PC-3 (cell line): ENCODE results near the gene NAPG. TPM values are rescaled to one million over a fixed set of nuclear protein-coding genes. Genes with fewer than 3 reads are reported as not detected.
"Not testable (repeated sequence)": the region's sequence is repeated elsewhere in the genome, so short reads cannot be mapped to it uniquely, and the experiment has no call there.

ENCODE experiments used
- ATAC-seq: fragments of 200-7000 bp; cut with Tn5 transposase; 2 replicates; pipeline ENCODE4 v1.9.1; 2020; ENCODE audit warnings: mild to moderate bottlenecking, moderate library complexity
- BruUV-seq: library from RNA; stranded (reverse); fragments of 400-500 nt; replicated peaks from 2 replicates; lab custom pipeline; 2021; lab: Mats Ljungman, UMichigan
- CTCF ChIA-PET: fragments of 300-600 bp; sonication (Branson Sonifier 250); formaldehyde crosslinking; loops from one replicate; lab custom pipeline; 2022; ENCODE audit warnings: antibody characterized with exemption; lab: Charles Lee
- POLR2A ChIA-PET: fragments of 300-600 bp; sonication (Branson Sonifier 250); formaldehyde crosslinking; loops from one replicate; lab custom pipeline; 2022; ENCODE audit warnings: antibody characterized with exemption; ENCODE audit not compliant: unreplicated experiment; lab: Charles Lee
- DNase-seq: peaks from one replicate; pipeline ENCODE4 v3.0.0-alpha.2; 2015
- H2AFZ ChIP-seq: fragments of 300-600 bp; sonication (generic); 2 replicates; pipeline ENCODE4 v1.6.0; 2016; ENCODE audit warnings: antibody characterized with exemption, low read length
- H3F3A ChIP-seq: fragments of 300-600 bp; sonication (generic); one replicate; pipeline ENCODE4 v1.6.0; 2017; ENCODE audit warnings: antibody characterized with exemption, low read length, control low read depth, mild to moderate bottlenecking; ENCODE audit not compliant: unreplicated experiment
- H3K27ac ChIP-seq: fragments of 300-600 bp; sonication (generic); 2 replicates; pipeline ENCODE4 v1.5.1; 2016; ENCODE audit warnings: mild to moderate bottlenecking, low read length
- H3K27me3 ChIP-seq: fragments of 300-600 bp; sonication (generic); 2 replicates; pipeline ENCODE4 v1.6.1; 2016; ENCODE audit warnings: low read length, mixed read lengths
- H3K36me3 ChIP-seq: fragments of 300-600 bp; sonication (generic); 2 replicates; pipeline ENCODE4 v1.6.1; 2016; ENCODE audit warnings: low read depth, mixed run types, low read length, mixed read lengths
- H3K4me1 ChIP-seq: fragments of 300-600 bp; sonication (generic); 2 replicates; pipeline ENCODE4 v1.5.1; 2016; ENCODE audit warnings: low read length; ENCODE audit not compliant: insufficient read depth
- H3K4me2 ChIP-seq: fragments of 300-600 bp; sonication (generic); 2 replicates; pipeline ENCODE4 v1.6.0; 2016; ENCODE audit warnings: low read length
- H3K4me3 ChIP-seq: fragments of 300-600 bp; sonication (generic); 2 replicates; pipeline ENCODE4 v1.5.1; 2016; ENCODE audit warnings: mild to moderate bottlenecking, low read length, mixed read lengths
- H3K79me2 ChIP-seq: fragments of 300-600 bp; sonication (generic); 2 replicates; pipeline ENCODE4 v1.6.1; 2017; ENCODE audit warnings: low read length, mixed read lengths
- H3K9ac ChIP-seq: fragments of 300-600 bp; sonication (generic); 2 replicates; pipeline ENCODE4 v1.6.0; 2016; ENCODE audit warnings: mild to moderate bottlenecking, low read length
- H3K9me2 ChIP-seq: fragments of 300-600 bp; sonication (generic); replicated peaks from 2 replicates; pipeline ENCODE4 v1.6.1; 2016; ENCODE audit warnings: mixed run types, low read length, mixed read lengths
- H3K9me3 ChIP-seq: fragments of 300-600 bp; sonication (generic); 2 replicates; pipeline ENCODE4 v1.6.1; 2016; ENCODE audit warnings: low read length, mixed read lengths
- H4K20me1 ChIP-seq: fragments of 300-600 bp; sonication (generic); 2 replicates; pipeline ENCODE4 v1.6.1; 2016; ENCODE audit warnings: low read length, mixed read lengths
- CTCF ChIP-seq: fragments of 300-600 bp; sonication (generic); conservative IDR thresholded peaks from 2 replicates; pipeline ENCODE4 v1.5.1; 2017; ENCODE audit warnings: antibody characterized with exemption, low read depth, mild to moderate bottlenecking, low read length
- EZH2 ChIP-seq: fragments of 300-600 bp; sonication (generic); IDR thresholded peaks from one replicate; pipeline ENCODE4 v1.6.1; 2017; ENCODE audit warnings: antibody characterized with exemption, mild to moderate bottlenecking, low read length; ENCODE audit not compliant: unreplicated experiment
- EZH2phosphoT487 ChIP-seq: fragments of 300-600 bp; sonication (generic); IDR thresholded peaks from 2 replicates; pipeline ENCODE4 v1.6.1; 2018; ENCODE audit warnings: mild to moderate bottlenecking, antibody characterized with exemption, low read length, borderline replicate concordance
- intact Hi-C: fragments of 100-400 bp; cut with micrococcal nuclease; formaldehyde crosslinking; loops from 2 replicates; pipeline ENCODE4 v1.9.0; 2023
- total RNA-seq: library from RNA; depleted of rRNA; stranded (reverse); fragments of >200 nt; gene quantifications from 2 replicates; pipeline ENCODE4 v1.2.3, GENCODE V29; 2014

The NAPG gene
- total RNA-seq, 1 experiment from 2014 or later = 24.7 TPM

DNA sequence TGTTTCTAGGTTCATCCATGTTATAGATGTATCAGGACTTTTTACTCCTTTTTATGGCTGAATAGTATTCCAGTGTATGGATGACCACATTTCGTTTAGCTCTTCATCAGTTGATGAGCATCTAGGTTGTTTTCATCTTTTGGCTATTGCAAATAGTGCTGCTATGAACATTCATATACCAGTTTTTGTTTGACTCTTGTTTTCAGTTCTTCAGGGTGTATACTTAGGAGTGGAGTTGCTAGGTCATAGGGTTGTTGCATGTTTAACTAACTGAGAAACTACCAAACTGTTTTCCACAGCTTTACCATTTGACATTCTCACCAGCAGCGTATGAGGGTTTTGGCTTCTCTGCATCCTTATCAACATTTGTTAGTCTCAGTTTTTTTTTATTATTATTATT, 25.8 kb upstream of the NAPG start:
- no peaks in the 10 kb centered on the region for H4K20me1 ChIP-seq
- H3K4me1 ChIP-seq = no peaks in the 10 kb centered on the region
- peaks cover 6% of the 10 kb centered on the region; the same call in 1 of the 2 replicates for H3K9me3 ChIP-seq
- H3K36me3 ChIP-seq = no peaks in the 10 kb centered on the region
- DNase-seq (no peak), ATAC-seq (no peak)
- H2AFZ ChIP-seq = no peak overlapping the region
- H3K27me3 ChIP-seq = peaks cover 41% of the 10 kb centered on the region
- ChIA-PET CTCF (no interaction called here), POLR2A (no interaction called here)
- no peak overlapping the region for H3K4me3 ChIP-seq
- TF ChIP-seq EZH2phosphoT487 (no peak), CTCF (no peak)
- H3K27ac ChIP-seq = no peak overlapping the region
- intact Hi-C loops = no loop called here
- no peak overlapping the region for H3K9ac ChIP-seq
- BruUV-seq = no TSS peak
- H3K9me2 ChIP-seq = no peaks in the 10 kb centered on the region
- H3K79me2 ChIP-seq = no peaks in the 10 kb centered on the region
- no peaks in the 10 kb centered on the region for H3F3A ChIP-seq
- H3K4me2 ChIP-seq = no peak overlapping the region

DNA sequence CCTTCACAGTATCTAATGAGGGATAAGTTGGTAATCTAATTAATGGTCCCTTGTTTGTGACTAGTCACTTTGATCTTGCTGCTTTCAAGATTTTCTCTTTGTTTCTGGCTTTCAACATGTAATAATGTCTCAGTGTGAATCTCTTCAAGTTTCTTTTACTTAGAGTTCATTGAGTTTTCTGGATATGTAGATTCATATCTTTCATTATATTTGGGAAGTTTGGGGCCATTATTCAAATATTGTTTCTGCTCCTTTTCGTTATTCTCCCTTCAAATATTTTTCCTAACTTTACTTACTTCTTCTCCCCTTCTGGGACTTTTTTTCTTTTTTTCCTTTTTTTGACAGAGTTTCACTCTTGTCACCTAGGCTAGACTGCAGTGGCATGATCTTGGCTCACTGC, 21.1 kb upstream of the NAPG start:
- DNase-seq = no peak
- H3K9ac ChIP-seq = no peak overlapping the region
- CTCF ChIA-PET = no interaction called here
- no peaks in the 10 kb centered on the region for H3K36me3 ChIP-seq
- H3K27ac ChIP-seq = no peak overlapping the region
- H3K27me3 ChIP-seq = peaks cover 15% of the 10 kb centered on the region; the same call in 1 of the 2 replicates
- H3K4me2 ChIP-seq = no peak overlapping the region
- no peaks in the 10 kb centered on the region for H3K9me2 ChIP-seq
- POLR2A ChIA-PET = no interaction called here
- BruUV-seq = no TSS peak
- H3K4me1 ChIP-seq = no peaks in the 10 kb centered on the region
- no peak for ATAC-seq
- no peaks in the 10 kb centered on the region for H3K79me2 ChIP-seq
- peaks cover 17% of the 10 kb centered on the region for H3K9me3 ChIP-seq
- H3F3A ChIP-seq = no peaks in the 10 kb centered on the region
- no peak for TF ChIP-seq EZH2phosphoT487
- TF ChIP-seq CTCF = no peak
- TF ChIP-seq EZH2 = no peak
- H2AFZ ChIP-seq = no peak overlapping the region
- intact Hi-C loops = no loop called here
- H4K20me1 ChIP-seq = no peaks in the 10 kb centered on the region
- H3K4me3 ChIP-seq = no peak overlapping the region

DNA sequence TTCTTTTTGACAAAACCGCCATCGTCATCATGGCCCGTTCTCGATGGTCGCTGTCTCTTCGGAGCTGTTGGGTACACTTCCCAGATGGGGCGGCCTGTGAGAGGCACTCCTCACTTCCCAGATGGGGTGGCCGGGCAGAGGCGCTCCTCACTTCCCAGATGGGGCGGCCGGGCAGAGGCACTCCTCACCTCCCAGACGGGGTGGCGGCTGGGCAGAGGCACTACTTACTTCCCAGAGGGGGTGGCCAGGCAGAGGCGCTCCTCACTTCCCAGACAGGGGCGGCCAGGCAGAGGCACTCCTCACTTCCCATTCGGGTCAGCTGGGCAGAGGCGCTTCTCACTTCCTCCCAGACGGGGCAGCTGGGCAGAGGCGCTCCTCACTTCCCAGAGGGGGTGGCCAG, 19.9 kb upstream of the NAPG start:
- H3F3A ChIP-seq, H3K4me3 ChIP-seq, H3K9ac ChIP-seq, intact Hi-C loops, H3K4me2 ChIP-seq, BruUV-seq, H4K20me1 ChIP-seq, CTCF ChIA-PET, H3K79me2 ChIP-seq, H3K36me3 ChIP-seq, ATAC-seq, DNase-seq, H3K9me2 ChIP-seq, H3K27ac ChIP-seq, H2AFZ ChIP-seq, POLR2A ChIA-PET, H3K4me1 ChIP-seq: not testable (repeated sequence)
- Histone ChIP-seq H3K27me3 (peaks cover 14% of the 10 kb centered on the region; the same call in 1 of the 2 replicates), H3K9me3 (peaks cover 17% of the 10 kb centered on the region)
